ENCODE results near the gene ZNF615.

- no peak for TF ChIP-seq EZH2 (IDR thresholded peaks at IDR 0.05; ENCODE audit: low read depth)
- TF ChIP-seq, protein P1, sequence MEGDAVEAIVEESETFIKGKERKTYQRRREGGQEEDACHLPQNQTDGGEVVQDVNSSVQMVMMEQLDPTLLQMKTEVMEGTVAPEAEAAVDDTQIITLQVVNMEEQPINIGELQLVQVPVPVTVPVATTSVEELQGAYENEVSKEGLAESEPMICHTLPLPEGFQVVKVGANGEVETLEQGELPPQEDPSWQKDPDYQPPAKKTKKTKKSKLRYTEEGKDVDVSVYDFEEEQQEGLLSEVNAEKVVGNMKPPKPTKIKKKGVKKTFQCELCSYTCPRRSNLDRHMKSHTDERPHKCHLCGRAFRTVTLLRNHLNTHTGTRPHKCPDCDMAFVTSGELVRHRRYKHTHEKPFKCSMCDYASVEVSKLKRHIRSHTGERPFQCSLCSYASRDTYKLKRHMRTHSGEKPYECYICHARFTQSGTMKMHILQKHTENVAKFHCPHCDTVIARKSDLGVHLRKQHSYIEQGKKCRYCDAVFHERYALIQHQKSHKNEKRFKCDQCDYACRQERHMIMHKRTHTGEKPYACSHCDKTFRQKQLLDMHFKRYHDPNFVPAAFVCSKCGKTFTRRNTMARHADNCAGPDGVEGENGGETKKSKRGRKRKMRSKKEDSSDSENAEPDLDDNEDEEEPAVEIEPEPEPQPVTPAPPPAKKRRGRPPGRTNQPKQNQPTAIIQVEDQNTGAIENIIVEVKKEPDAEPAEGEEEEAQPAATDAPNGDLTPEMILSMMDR (conservative IDR thresholded peaks at IDR 0.05) = no peak
Measured at GRCh38 chr19:51994048-51994644, 13.9 kb downstream of the ZNF615 start.

All from PC-9 (cell line).